AG08396 (cell line): ENCODE results near the gene SETBP1.

Experiments
- DNase-seq: peaks from one replicate; pipeline ENCODE4 v3.0.0; 2012; ENCODE audit warnings: low spot score, mixed read lengths

SETBP1 gene

GRCh38 chr18:44841752-44842587, 161.3 kb downstream of the SETBP1 start:
- DNase-seq, result no peak

- no peak for DNase-seq
Observed at GRCh38 chr18:44842588-44843412, 162.1 kb downstream of the SETBP1 start.

GRCh38 chr18:44844486-44844885, 163.8 kb downstream of the SETBP1 start:
- no peak for DNase-seq

GRCh38 chr18:44846450-44846849, 165.8 kb downstream of the SETBP1 start:
- no peak for DNase-seq

GRCh38 chr18:44848644-44849335, 168.1 kb downstream of the SETBP1 start:
- DNase-seq, result no peak

GRCh38 chr18:44849361-44849760, 168.7 kb downstream of the SETBP1 start:
- no peak for DNase-seq

- DNase-seq, result no peak
Observed at GRCh38 chr18:44850001-44850400, 169.3 kb downstream of the SETBP1 start.

- DNase-seq, result no peak
Observed at GRCh38 chr18:44851856-44852621, 171.4 kb downstream of the SETBP1 start.

- DNase-seq, result no peak
Observed at GRCh38 chr18:44852818-44853217, 172.1 kb downstream of the SETBP1 start.

- DNase-seq, result no peak
Observed at GRCh38 chr18:44853430-44853829, 172.7 kb downstream of the SETBP1 start.

GRCh38 chr18:44855681-44856080, 175.0 kb downstream of the SETBP1 start:
- DNase-seq, result no peak

GRCh38 chr18:44856157-44856556, 175.5 kb downstream of the SETBP1 start:
- DNase-seq, result no peak

- DNase-seq, result no peak
Observed at GRCh38 chr18:44857081-44857480, 176.4 kb downstream of the SETBP1 start.

GRCh38 chr18:44857744-44858491, 177.2 kb downstream of the SETBP1 start:
- DNase-seq, result no peak

GRCh38 chr18:44859263-44859662, 178.6 kb downstream of the SETBP1 start:
- no peak for DNase-seq

GRCh38 chr18:44859751-44860439, 179.2 kb downstream of the SETBP1 start:
- DNase-seq, result no peak

- DNase-seq, result no peak
Observed at GRCh38 chr18:44862112-44862511, 181.4 kb downstream of the SETBP1 start.

GRCh38 chr18:44866103-44866502, 185.4 kb downstream of the SETBP1 start:
- no peak for DNase-seq

GRCh38 chr18:44869533-44869932, 188.8 kb downstream of the SETBP1 start:
- DNase-seq, result no peak
